Measurements from ENCODE around the gene UBALD1. TPM values are rescaled to one million over a fixed set of nuclear protein-coding genes. Genes with fewer than 3 reads are reported as not detected.

Gene UBALD1
- total and polyA plus RNA-seq, 9 of the 15 experiments (the other 6 are each of a cell fraction or from before 2014, with no cell fraction given), result 1.3 to 38.0 (median 6.2) TPM; not detected in 2

DNA sequence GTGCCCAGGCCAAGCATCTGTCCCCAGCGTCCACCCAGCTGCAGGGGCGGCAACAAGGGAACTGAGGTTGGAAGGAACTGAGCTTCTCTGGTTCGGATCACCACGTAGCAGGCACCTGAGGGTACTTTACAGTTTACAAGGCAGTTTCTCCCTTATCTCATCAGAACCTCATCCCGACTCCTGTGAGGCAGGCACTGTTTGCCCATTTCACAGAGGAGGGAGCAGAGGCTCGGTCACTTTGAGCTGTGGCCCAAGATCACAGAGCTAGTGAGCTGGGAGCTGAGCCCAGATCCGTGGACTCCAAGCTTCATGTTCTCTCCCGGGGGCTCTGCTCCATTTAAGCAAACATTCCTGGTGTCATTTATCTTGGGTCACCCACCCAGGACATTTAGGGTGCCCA is 15.1 kb downstream of the UBALD1 start (continued):
- TF ChIP-seq, protein P1, sequence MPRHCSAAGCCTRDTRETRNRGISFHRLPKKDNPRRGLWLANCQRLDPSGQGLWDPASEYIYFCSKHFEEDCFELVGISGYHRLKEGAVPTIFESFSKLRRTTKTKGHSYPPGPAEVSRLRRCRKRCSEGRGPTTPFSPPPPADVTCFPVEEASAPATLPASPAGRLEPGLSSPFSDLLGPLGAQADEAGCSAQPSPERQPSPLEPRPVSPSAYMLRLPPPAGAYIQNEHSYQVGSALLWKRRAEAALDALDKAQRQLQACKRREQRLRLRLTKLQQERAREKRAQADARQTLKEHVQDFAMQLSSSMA (CRISPR knock-in tag; IDR thresholded peaks at IDR 0.05), result no peak

DNA sequence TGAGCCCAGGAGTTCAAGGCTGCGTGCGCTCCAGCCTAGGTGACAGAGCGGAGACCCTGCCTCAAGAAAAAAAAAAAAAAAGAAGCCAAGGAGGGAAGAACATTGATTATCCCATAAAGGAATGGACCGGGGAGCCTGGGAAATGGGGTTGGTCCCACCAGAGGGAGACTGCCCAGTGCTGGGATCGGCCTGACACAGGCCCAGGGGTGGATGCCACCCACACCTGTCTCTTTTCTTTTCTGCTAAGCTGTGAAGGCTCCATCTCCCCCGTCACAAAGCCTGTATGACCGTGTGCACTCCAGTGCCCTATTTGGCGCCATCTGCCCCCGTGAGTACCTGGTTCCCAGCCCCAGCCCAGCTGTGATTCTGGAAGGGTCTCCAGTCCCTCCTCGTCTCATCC is 15.7 kb downstream of the UBALD1 start:
- TF ChIP-seq HNRNPK (IDR thresholded peaks at IDR 0.05; ENCODE audit: low read depth, low read length, poor library complexity, severe bottlenecking), result no peak
- intact Hi-C loops (cut with micrococcal nuclease) (no loop called here), in situ Hi-C loops (cut with MboI) (no loop called here)
- H3K4me3 ChIP-seq, result no peak overlapping the region
- POLR2A ChIA-PET, result interaction anchor here (0.7 to 1.6 kb wide), 5 partner anchors 8 to 96 kb away, joined by 3 to 6 read pairs (median 5); no protein-coding TSS in a partner anchor
- WGBS (ENCODE audit: insufficient coverage, low coverage, missing lambda C conversion rate), result 12% methylated on average over 8 of the region's 10 CpGs
- H3K36me3 ChIP-seq (ENCODE audit: control insufficient read depth, insufficient read depth, low read length), result no peaks in the 10 kb centered on the region
- no peak overlapping the region for H2AFZ ChIP-seq (ENCODE audit: low read depth, low read length)
- CTCF ChIA-PET (ENCODE audit: low intra/inter-chr PET ratio), result no interaction called here
- BruUV-seq (replicated peaks), result no TSS peak
- no peak overlapping the region for H3K9ac ChIP-seq (ENCODE audit: insufficient read depth in 1 of 2, low read depth in 2 of 2, low read length in 2 of 2)
- H3K4me1 ChIP-seq (replicated peaks in 1 of 2; ENCODE audit: control insufficient read depth in 2 of 2, insufficient read depth in 2 of 2, low read length in 2 of 2), result peaks cover 3 to 27% of the 10 kb centered on the region in 2 experiments; a peak in 3 of 5 replicates
- DNase-seq (ENCODE audit: extremely low read depth in 1 of 4, low spot score in 3 of 4) (no peak), FAIRE-seq (no peak), ATAC-seq (no peak)
- H3K4me2 ChIP-seq (ENCODE audit: insufficient read depth, low read length), result no peak overlapping the region
- H4K20me1 ChIP-seq (replicated peaks; ENCODE audit: control insufficient read depth, insufficient read depth, low read length), result peaks cover 5% of the 10 kb centered on the region
- no peak overlapping the region for H3K27ac ChIP-seq (ENCODE audit: extremely low read depth, low read depth, low read length)
- no peaks in the 10 kb centered on the region for H3K9me1 ChIP-seq (ENCODE audit: control insufficient read depth, insufficient read depth, low read length)
- H3K27me3 ChIP-seq (ENCODE audit: control insufficient read depth in 2 of 2, insufficient read depth in 2 of 2, low read length in 2 of 2), result peaks cover 67 to 85% of the 10 kb centered on the region in 2 experiments
- no peaks in the 10 kb centered on the region for H3K9me3 ChIP-seq (replicated peaks; ENCODE audit: control insufficient read depth, insufficient read depth, low read depth, low read length)
- H3K79me2 ChIP-seq (ENCODE audit: control insufficient read depth, insufficient read depth, low read length), result no peaks in the 10 kb centered on the region

DNA sequence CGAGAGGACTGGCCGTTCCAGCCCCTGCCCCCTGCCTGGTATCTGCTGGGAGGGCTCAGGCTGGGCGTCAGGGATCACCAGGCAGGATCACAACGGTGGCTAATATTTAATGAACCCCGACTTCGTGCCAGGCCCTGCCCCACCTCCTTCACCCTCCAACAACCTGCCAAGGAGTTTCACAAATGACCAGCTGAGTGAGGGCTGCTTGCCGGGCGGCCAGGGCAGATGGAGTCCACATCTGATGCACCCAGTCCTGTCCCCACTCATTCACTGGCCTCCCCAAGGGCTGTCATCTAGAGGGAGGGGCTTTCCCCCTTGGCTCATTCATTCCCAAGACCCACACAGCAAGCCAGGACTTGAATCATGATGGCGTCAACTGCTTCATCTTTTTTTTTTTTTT is 17.5 kb downstream of the UBALD1 start:
- intact Hi-C loops (cut with micrococcal nuclease) (no loop called here), in situ Hi-C loops (cut with MboI) (no loop called here)
- Histone ChIP-seq H3K4me1 (replicated peaks in 1 of 2; ENCODE audit: control insufficient read depth in 2 of 2, insufficient read depth in 2 of 2, low read length in 2 of 2) (peaks cover 0 to 29% of the 10 kb centered on the region in 2 experiments; a peak in 2 of 5 replicates), H3K4me3 (no peak overlapping the region), H3K4me2 (ENCODE audit: insufficient read depth, low read length) (no peak overlapping the region), H3K27ac (ENCODE audit: extremely low read depth, low read depth, low read length) (no peak overlapping the region), H3K36me3 (ENCODE audit: control insufficient read depth, insufficient read depth, low read length) (no peaks in the 10 kb centered on the region), H3K9ac (ENCODE audit: insufficient read depth in 1 of 2, low read depth in 2 of 2, low read length in 2 of 2) (0 out of 4 replicates have a peak overlapping the region, but pooled peaks of 1 of the 2 experiments have one; percentile 26), H3K9me1 (ENCODE audit: control insufficient read depth, insufficient read depth, low read length) (no peaks in the 10 kb centered on the region), H3K9me3 (replicated peaks; ENCODE audit: control insufficient read depth, insufficient read depth, low read depth, low read length) (no peaks in the 10 kb centered on the region), H3K79me2 (ENCODE audit: control insufficient read depth, insufficient read depth, low read length) (no peaks in the 10 kb centered on the region), H2AFZ (ENCODE audit: low read depth, low read length) (no peak overlapping the region), H4K20me1 (replicated peaks; ENCODE audit: control insufficient read depth, insufficient read depth, low read length) (peaks cover 5% of the 10 kb centered on the region; the same call in 1 of the 2 replicates), H3K27me3 (ENCODE audit: control insufficient read depth in 2 of 2, insufficient read depth in 2 of 2, low read length in 2 of 2) (peaks cover 75 to 88% of the 10 kb centered on the region in 2 experiments)
- BruUV-seq (replicated peaks), result no TSS peak
- ChIA-PET POLR2A (interaction anchor here (0.6 to 1.8 kb wide), 4 partner anchors 9 to 110 kb away, joined by 3 to 12 read pairs (median 4); no protein-coding TSS in a partner anchor), CTCF (ENCODE audit: low intra/inter-chr PET ratio) (no interaction called here)
- no peak for ATAC-seq
- no peak for DNase-seq (ENCODE audit: extremely low read depth in 1 of 4, low spot score in 3 of 4)
- 3% methylated on average over 9 of the region's 9 CpGs for WGBS (ENCODE audit: insufficient coverage, low coverage, missing lambda C conversion rate)
- FAIRE-seq, result no peak
- TF ChIP-seq, protein P2, sequence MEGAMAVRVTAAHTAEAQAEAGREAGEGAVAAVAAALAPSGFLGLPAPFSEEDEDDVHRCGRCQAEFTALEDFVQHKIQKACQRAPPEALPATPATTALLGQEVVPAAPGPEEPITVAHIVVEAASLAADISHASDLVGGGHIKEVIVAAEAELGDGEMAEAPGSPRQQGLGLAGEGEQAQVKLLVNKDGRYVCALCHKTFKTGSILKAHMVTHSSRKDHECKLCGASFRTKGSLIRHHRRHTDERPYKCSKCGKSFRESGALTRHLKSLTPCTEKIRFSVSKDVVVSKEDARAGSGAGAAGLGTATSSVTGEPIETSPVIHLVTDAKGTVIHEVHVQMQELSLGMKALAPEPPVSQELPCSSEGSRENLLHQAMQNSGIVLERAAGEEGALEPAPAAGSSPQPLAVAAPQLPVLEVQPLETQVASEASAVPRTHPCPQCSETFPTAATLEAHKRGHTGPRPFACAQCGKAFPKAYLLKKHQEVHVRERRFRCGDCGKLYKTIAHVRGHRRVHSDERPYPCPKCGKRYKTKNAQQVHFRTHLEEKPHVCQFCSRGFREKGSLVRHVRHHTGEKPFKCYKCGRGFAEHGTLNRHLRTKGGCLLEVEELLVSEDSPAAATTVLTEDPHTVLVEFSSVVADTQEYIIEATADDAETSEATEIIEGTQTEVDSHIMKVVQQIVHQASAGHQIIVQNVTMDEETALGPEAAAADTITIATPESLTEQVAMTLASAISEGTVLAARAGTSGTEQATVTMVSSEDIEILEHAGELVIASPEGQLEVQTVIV (CRISPR knock-in tag; IDR thresholded peaks at IDR 0.05; ENCODE audit: borderline replicate concordance), result no peak
- TF ChIP-seq, protein P3, sequence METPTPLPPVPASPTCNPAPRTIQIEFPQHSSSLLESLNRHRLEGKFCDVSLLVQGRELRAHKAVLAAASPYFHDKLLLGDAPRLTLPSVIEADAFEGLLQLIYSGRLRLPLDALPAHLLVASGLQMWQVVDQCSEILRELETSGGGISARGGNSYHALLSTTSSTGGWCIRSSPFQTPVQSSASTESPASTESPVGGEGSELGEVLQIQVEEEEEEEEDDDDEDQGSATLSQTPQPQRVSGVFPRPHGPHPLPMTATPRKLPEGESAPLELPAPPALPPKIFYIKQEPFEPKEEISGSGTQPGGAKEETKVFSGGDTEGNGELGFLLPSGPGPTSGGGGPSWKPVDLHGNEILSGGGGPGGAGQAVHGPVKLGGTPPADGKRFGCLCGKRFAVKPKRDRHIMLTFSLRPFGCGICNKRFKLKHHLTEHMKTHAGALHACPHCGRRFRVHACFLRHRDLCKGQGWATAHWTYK (CRISPR knock-in tag; IDR thresholded peaks at IDR 0.05), result no peak
- no peak for TF ChIP-seq BCOR (IDR thresholded peaks at IDR 0.05)
- no peak for TF ChIP-seq ZNF766 (CRISPR knock-in tag; conservative IDR thresholded peaks at IDR 0.05)
- TF ChIP-seq, protein P4, sequence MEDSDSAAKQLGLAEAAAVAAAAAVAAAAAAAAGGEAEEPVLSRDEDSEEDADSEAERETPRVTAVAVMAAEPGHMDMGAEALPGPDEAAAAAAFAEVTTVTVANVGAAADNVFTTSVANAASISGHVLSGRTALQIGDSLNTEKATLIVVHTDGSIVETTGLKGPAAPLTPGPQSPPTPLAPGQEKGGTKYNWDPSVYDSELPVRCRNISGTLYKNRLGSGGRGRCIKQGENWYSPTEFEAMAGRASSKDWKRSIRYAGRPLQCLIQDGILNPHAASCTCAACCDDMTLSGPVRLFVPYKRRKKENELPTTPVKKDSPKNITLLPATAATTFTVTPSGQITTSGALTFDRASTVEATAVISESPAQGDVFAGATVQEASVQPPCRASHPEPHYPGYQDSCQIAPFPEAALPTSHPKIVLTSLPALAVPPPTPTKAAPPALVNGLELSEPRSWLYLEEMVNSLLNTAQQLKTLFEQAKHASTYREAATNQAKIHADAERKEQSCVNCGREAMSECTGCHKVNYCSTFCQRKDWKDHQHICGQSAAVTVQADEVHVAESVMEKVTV (CRISPR knock-in tag; IDR thresholded peaks at IDR 0.05), result no peak
